ENCODE results near the gene PHB1. TPM values are rescaled to one million over a fixed set of nuclear protein-coding genes. Genes with fewer than 3 reads are reported as not detected.

PHB1 gene
- total and polyA plus RNA-seq, 2 experiments from 2014 or later = 194 to 211 TPM

DNA sequence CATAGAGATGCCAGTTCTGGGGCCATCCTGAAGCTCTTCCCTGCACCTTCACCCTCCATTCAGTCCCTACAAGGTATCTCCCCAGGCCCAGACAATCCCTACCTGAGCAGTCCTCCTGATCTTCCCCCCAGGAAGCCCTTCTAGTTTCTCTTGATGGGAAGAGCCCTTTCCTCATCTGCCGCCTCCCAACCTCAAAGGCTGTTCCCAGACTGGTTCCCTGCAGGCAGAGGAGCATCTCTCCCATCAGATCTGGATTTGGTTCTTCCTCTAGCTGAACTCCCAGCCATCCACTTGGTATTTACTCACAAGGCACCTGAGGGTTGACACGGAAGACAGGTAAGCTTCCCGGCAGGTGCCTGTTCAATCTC is 24.6 kb upstream of the PHB1 start (continued):
- TF ChIP-seq, protein P1, sequence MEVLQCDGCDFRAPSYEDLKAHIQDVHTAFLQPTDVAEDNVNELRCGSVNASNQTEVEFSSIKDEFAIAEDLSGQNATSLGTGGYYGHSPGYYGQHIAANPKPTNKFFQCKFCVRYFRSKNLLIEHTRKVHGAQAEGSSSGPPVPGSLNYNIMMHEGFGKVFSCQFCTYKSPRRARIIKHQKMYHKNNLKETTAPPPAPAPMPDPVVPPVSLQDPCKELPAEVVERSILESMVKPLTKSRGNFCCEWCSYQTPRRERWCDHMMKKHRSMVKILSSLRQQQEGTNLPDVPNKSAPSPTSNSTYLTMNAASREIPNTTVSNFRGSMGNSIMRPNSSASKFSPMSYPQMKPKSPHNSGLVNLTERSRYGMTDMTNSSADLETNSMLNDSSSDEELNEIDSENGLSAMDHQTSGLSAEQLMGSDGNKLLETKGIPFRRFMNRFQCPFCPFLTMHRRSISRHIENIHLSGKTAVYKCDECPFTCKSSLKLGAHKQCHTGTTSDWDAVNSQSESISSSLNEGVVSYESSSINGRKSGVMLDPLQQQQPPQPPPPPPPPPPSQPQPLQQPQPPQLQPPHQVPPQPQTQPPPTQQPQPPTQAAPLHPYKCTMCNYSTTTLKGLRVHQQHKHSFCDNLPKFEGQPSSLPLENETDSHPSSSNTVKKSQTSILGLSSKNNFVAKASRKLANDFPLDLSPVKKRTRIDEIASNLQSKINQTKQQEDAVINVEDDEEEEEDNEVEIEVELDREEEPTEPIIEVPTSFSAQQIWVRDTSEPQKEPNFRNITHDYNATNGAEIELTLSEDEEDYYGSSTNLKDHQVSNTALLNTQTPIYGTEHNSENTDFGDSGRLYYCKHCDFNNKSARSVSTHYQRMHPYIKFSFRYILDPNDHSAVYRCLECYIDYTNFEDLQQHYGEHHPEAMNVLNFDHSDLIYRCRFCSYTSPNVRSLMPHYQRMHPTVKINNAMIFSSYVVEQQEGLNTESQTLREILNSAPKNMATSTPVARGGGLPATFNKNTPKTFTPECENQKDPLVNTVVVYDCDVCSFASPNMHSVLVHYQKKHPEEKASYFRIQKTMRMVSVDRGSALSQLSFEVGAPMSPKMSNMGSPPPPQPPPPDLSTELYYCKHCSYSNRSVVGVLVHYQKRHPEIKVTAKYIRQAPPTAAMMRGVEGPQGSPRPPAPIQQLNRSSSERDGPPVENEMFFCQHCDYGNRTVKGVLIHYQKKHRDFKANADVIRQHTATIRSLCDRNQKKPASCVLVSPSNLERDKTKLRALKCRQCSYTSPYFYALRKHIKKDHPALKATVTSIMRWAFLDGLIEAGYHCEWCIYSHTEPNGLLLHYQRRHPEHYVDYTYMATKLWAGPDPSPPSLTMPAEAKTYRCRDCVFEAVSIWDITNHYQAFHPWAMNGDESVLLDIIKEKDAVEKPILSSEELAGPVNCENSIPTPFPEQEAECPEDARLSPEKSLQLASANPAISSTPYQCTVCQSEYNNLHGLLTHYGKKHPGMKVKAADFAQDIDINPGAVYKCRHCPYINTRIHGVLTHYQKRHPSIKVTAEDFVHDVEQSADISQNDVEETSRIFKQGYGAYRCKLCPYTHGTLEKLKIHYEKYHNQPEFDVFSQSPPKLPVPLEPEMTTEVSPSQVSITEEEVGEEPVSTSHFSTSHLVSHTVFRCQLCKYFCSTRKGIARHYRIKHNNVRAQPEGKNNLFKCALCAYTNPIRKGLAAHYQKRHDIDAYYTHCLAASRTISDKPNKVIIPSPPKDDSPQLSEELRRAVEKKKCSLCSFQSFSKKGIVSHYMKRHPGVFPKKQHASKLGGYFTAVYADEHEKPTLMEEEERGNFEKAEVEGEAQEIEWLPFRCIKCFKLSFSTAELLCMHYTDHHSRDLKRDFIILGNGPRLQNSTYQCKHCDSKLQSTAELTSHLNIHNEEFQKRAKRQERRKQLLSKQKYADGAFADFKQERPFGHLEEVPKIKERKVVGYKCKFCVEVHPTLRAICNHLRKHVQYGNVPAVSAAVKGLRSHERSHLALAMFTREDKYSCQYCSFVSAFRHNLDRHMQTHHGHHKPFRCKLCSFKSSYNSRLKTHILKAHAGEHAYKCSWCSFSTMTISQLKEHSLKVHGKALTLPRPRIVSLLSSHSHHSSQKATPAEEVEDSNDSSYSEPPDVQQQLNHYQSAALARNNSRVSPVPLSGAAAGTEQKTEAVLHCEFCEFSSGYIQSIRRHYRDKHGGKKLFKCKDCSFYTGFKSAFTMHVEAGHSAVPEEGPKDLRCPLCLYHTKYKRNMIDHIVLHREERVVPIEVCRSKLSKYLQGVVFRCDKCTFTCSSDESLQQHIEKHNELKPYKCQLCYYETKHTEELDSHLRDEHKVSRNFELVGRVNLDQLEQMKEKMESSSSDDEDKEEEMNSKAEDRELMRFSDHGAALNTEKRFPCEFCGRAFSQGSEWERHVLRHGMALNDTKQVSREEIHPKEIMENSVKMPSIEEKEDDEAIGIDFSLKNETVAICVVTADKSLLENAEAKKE (CRISPR knock-in tag; IDR thresholded peaks at IDR 0.05) = no peak
- TF ChIP-seq JUNB (IDR thresholded peaks at IDR 0.05; ENCODE audit: unreplicated experiment) = no peak
- no peak for TF ChIP-seq ZNF114 (CRISPR knock-in tag; IDR thresholded peaks at IDR 0.05)
- no peak for TF ChIP-seq EZH2 (IDR thresholded peaks at IDR 0.05; ENCODE audit: low read depth, unreplicated experiment)
- TF ChIP-seq CTCF (conservative IDR thresholded peaks at IDR 0.05; ENCODE audit: low read depth in 2 of 2) = no peak
- TF ChIP-seq, protein P2, sequence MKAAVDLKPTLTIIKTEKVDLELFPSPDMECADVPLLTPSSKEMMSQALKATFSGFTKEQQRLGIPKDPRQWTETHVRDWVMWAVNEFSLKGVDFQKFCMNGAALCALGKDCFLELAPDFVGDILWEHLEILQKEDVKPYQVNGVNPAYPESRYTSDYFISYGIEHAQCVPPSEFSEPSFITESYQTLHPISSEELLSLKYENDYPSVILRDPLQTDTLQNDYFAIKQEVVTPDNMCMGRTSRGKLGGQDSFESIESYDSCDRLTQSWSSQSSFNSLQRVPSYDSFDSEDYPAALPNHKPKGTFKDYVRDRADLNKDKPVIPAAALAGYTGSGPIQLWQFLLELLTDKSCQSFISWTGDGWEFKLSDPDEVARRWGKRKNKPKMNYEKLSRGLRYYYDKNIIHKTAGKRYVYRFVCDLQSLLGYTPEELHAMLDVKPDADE (IDR thresholded peaks at IDR 0.05) = no peak
- TF ChIP-seq REST (IDR thresholded peaks at IDR 0.05; ENCODE audit: unreplicated experiment) = no peak
- TF ChIP-seq POLR2AphosphoS5 (IDR thresholded peaks at IDR 0.05; ENCODE audit: low read depth) = no peak
- TF ChIP-seq CREB1 (CRISPR knock-in tag; IDR thresholded peaks at IDR 0.05; ENCODE audit: low read depth) = no peak

Measured in GM23338 (cell line).